HG02588 (cell line): Measurements from ENCODE around the gene NSG2.
"Not testable (repeated sequence)": the region's sequence is repeated elsewhere in the genome, so short reads cannot be mapped to it uniquely, and the experiment has no call there.

Experiments used
- ATAC-seq: cut with Tn5 transposase; IDR thresholded peaks from one replicate; pipeline ENCODE4 v1.9.1; 2021; ENCODE audit warnings: mild to moderate bottlenecking, moderate library complexity; ENCODE audit not compliant: unreplicated experiment

The NSG2 gene

GRCh38 chr5:174045470-174046025 is at the start of gene NSG2:
TSS of gene NSG2 (plus strand) at chr5:174045706. CDS start at chr5:174046756, 1,050 bp downstream.
- peak; percentile 85 for ATAC-seq

GRCh38 chr5:173997331-173997730 is 48.2 kb upstream of the NSG2 start:
- ATAC-seq: no peak

DNA sequence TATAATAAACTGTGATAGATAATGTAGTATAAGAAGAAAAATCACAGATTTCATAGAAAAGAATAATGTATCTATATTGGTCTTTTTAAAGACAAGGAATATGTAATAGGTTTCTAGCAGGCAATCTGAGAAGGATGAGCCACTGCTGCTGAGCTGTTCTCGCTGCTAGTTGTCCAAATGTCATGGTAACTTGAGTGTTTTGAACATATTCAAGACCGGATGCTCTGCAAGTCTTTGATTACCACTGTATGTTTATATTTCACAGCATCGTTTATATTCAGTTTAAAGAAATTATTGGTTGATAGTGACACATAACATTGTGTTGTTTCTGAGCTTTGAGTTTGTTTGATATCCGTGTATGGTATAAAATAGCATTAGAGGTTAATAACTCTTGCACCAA is 47.0 kb upstream of the NSG2 start:
- no peak for ATAC-seq

DNA sequence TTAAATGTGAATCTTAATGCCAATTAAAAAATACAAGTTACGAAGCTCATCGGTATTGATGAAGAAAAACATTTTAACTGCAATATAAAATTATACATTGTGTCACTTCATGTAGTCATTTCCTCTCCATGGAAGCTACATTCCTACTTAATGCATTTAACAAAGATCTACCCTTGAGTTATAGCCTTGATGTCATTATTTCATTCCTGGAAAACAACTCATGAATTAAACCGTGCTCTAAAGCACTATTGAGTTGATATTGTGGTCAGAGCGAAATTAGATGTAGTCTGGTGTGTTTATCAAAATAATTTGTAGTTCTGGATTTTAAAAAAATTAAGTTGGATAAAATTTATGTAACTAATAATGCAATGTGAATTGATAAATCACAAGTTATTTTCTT is 45.4 kb upstream of the NSG2 start:
- ATAC-seq: no peak

DNA sequence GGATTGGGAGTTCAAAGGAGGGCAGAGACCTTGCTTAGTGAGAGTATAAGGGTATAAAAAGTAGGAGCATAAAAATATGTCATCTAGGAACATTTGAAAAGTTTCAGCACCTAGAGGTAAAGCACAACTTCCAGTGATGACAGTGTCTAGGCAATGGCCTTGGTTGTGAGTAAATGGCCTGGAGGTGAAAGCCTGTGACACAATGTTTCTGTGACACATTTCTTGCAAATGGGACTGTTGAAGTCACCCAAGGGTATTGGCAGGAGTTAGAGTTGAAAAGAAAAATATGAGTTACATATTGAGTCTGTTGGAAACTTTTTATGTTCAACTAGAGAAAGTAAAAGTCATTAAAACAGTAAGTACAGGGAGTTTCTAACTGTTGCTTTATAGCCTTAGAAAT is 41.7 kb upstream of the NSG2 start:
- no peak for ATAC-seq

GRCh38 chr5:174008922-174009321 is 36.6 kb upstream of the NSG2 start:
- ATAC-seq: no peak

DNA sequence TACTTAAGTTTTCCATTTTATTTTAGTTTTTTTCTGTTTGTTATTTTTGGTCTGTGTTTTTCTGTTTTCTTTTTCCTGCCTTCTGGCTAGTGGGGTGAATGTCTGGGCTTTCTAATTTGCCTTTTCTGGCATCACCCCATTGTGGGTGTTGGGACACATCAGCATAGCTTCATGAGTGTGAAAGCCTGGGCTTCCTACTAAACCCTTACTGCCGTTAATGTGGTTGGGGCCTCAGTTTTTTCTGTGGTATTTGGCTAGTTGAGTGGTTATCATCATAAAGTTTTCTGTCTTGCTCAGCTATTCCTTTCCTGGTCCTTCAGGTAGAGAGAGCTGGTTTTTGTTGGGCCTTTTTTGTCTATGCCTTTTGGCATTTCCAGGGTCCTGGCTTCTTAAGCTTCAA is 35.1 kb upstream of the NSG2 start:
- ATAC-seq: no peak

DNA sequence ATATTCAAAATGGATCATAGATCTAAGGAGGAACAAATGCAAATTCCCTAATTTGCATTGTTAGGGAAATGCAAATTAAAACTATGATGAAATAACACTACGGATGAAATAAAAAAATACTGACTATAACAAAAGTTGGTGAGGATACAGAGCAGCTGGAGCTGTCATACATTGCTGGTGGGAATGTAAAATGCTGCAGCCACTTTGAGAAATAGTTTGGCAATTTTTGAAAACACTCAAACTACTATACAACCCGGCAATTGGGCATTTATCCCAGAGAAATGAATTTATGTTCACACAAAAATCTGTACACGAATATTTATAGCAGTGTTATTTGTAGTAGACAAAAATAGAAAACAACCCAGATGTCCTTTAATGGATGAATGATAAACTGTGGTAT is 34.1 kb upstream of the NSG2 start:
- no peak for ATAC-seq

DNA sequence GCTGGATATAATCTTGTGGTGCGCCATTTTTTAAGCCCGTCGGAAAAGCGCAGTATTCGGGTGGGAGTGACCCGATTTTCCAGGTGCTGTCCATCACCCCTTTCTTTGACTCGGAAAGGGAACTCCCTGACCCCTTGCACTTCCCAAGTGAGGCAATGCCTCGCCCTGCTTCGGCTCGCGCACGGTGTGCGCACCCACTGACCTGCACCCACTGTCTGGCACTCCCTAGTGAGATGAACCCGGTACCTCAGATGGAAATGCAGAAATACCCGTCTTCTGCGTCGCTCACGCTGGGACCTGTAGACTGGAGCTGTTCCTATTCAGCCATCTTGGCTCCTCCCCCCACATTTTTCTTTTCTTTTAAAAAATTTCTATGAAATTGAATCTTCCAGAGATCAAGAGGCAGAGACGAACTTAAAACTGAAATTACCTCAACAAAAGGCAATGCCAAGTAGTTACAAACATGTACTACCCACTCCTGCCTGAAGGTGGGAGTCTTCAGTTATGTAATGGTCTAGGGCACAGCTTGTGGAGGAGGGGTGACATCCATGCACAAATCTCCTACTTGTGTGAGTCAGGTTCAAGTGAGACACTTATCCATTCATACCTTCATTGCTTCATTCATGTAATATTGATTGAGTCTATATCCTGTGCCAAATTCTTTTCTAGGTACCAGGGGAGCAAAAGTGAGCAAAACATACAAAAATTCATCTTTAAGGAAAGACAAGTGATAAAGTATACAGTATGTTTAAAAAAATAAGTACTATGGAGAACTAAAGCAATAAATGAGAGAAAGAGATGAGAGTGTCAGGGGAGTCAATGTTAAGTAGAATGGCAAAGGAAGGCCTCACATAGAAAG is 25.2 kb upstream of the NSG2 start:
- not testable (repeated sequence) for ATAC-seq

GRCh38 chr5:174020928-174021304 is 24.6 kb upstream of the NSG2 start:
- no peak for ATAC-seq

- ATAC-seq: no peak
Measured at GRCh38 chr5:174022384-174023095, 23.0 kb upstream of the NSG2 start.

DNA sequence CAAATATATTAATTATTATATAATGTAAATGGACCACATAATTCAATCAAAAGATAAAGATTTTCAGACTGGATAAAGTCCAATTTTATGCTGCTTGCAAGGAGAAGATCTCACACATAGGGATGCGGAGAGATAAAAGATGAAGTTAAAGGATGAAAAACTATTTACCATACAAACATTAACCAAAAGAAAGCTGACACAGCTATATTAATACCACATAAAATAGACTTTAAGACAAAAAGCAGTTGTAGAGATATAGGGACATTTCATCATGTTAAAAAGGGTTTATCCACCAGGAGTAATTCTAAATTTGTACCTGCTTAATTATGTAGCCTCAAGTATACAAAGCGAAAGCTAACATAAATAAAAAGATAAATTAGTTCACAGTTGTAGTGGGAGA is 15.2 kb upstream of the NSG2 start:
- no peak for ATAC-seq

- ATAC-seq: no peak
Measured at GRCh38 chr5:174044466-174045254, 846 bp upstream of the NSG2 start.

DNA sequence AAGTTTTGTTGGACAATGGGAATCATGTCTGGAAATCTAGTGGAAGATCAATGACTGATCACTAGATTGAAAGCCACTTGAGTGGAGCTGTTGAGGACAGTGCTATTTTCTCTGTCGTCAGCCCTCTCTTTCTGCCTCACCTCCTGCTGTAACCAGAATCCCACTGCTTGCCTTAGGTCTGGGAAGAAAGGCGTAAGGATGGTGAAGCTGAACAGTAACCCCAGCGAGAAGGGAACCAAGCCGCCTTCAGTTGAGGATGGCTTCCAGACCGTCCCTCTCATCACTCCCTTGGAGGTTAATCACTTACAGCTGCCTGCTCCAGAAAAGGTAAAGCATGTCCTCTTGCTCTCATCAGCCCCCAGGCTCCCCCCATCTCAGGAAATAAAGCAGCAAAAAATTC is 1.1 kb downstream of the NSG2 start:
- ATAC-seq: no peak

DNA sequence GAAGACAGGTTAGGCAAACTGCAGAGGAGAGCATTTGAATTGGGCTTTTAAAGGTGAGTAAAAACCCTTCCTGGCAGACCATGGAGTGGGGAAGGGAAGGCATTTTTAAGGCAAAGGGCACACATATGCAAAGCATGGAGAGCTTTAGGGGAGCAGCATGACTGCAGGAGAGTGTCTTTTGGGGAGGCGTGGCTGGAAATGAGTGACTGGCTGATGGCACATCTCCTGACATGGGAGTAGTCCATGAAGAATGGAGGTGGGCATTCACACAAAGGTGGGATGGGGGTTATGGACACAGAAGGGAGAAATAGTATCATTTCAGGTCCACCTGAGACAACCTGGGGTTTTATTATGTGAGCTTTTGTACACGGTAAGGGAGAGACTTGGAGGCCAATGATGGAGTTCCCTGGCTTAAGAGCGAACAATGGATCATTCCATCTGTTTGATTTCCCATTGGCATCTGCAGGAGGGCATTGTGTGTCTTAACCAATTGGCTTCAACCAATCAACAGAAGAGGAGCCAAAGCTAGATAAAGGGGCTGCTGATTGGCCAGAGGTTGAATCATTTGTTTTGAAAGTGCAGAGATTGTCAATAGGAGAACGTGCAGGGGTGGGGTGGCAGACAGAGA is 2.1 kb downstream of the NSG2 start:
- ATAC-seq: no peak

- ATAC-seq: no peak
Measured at GRCh38 chr5:174052636-174053035, 7.1 kb downstream of the NSG2 start.

DNA sequence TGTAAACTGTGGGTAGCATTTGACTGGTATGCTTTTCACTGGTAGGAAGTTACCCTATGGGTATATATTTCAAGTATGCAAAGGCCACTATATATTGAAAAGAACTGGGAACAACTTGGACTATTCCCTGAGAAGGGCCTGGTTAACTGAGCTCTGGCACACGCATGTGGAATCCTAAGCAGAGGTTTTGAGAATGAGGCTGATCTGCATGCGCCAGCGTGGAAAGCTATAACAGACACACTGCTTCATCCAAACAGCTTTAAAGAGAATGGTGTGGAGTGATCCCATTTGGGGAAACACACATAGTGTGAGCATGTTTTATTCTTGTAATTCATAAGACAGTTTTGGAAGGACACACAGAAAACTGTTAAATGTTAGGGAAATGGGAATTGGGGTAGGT is 8.4 kb downstream of the NSG2 start:
- ATAC-seq: no peak

DNA sequence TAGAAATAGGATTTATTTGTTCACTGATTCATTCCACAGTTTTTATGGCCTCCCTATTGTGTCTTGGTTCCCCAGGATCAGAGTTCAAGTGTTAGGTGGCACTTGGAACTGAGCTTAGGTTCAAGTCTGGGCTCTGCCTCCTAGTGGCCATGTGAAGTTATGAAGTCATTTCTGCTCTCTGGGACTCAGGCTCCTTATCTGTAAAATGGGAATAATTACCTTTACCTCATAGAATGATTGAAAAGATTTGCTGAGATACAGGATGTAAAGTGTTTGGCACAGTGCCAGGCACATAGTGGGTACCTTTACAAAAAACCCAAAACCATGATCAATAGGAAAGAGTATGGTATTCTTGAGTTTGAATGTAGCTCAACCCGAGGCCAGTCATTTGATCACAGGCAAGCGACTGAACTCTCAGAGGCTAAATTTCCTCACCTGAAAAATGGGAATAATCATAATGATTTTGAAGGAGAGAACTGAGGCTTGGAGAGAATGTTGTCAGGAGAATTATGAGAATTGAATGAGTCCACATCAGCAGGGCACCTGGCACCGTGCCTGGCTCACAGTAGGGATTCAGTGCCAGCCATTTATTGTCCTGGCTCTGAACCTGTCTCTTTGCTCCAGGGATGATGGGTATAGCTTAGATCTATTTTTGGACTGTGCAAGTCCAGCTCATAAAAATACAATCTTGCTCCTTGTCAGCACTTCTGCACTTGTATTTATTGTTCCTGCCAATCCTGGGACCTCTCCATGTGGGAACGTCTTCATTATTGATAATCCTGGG is 10.8 kb downstream of the NSG2 start:
- no peak for ATAC-seq

DNA sequence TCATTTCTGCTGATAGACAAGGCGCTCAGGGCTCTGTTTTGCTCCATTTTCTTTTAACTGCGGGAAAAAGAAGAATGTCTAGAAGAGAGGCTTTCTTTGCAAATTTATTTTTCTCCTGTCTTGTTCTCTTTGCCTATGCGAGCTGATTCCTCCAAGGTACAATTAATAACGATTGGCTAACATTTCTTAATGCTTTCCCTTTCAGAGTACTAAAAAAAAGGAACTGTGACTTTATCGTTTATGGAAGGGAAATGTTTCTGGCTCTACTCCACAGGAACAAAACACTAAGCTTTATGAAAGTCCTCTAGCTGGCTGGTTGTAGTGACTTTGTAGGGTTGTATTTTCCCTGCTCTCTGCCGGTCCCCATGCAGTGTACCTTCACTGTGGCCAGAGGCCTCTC is 11.7 kb downstream of the NSG2 start:
- ATAC-seq: no peak
